H9 (cell line): ENCODE results near the gene TMEM169. TPM values are rescaled to one million over a fixed set of nuclear protein-coding genes. Genes with fewer than 3 reads are reported as not detected.

Experiments used
- DNase-seq: peaks from one replicate; pipeline ENCODE4 v3.0.0-alpha.2; 2017
- H2AFZ ChIP-seq: one replicate; pipeline ENCODE4 v1.6.1; 2013; ENCODE audit warnings: mild to moderate bottlenecking, low read length, control low read depth, moderate library complexity
- H2AK5ac ChIP-seq: 2 replicates; pipeline ENCODE4 v1.6.1; 2013; ENCODE audit warnings: low read length, control low read depth, mixed read lengths; ENCODE audit not compliant: insufficient read length
- H2BK120ac ChIP-seq: one replicate; pipeline ENCODE4 v1.6.1; 2013; ENCODE audit warnings: low read depth, mild to moderate bottlenecking, low read length, control low read depth, inconsistent platforms; ENCODE audit not compliant: poor library complexity, severe bottlenecking
- H2BK12ac ChIP-seq: 2 replicates; pipeline ENCODE4 v1.6.1; 2013; ENCODE audit warnings: low read length, control low read depth, mixed read lengths, low read depth; ENCODE audit not compliant: insufficient read length
- H2BK15ac ChIP-seq: 2 replicates; pipeline ENCODE4 v1.6.1; 2013; ENCODE audit warnings: low read depth, low read length, control low read depth
- H2BK20ac ChIP-seq: one replicate; pipeline ENCODE4 v1.6.1; 2013; ENCODE audit warnings: low read depth, mild to moderate bottlenecking, low read length, control low read depth, inconsistent platforms; ENCODE audit not compliant: poor library complexity, severe bottlenecking
- H2BK5ac ChIP-seq: 2 replicates; pipeline ENCODE4 v1.6.1; 2013; ENCODE audit warnings: low read length, control low read depth, mixed read lengths; ENCODE audit not compliant: insufficient read length
- H3K14ac ChIP-seq: 2 replicates; pipeline ENCODE4 v1.6.1; 2013; ENCODE audit warnings: low read length, control low read depth; ENCODE audit not compliant: insufficient read depth
- H3K18ac ChIP-seq: 2 replicates; pipeline ENCODE4 v1.6.1; 2013; ENCODE audit warnings: low read depth, mild to moderate bottlenecking, mixed read lengths, low read length, control low read depth; ENCODE audit not compliant: insufficient read length
- H3K23ac ChIP-seq: 2 replicates; pipeline ENCODE4 v1.6.1; 2013; ENCODE audit warnings: low read length, control low read depth, mixed read lengths, low read depth; ENCODE audit not compliant: insufficient read length
- H3K23me2 ChIP-seq: 2 replicates; pipeline ENCODE4 v1.6.1; 2013; ENCODE audit warnings: low read depth, mild to moderate bottlenecking, mixed read lengths, low read length, control low read depth; ENCODE audit not compliant: insufficient read length, poor library complexity, severe bottlenecking
- H3K27ac ChIP-seq: 2 replicates; pipeline ENCODE4 v1.5.1; 2013; ENCODE audit warnings: low read length, control low read depth, mixed read lengths, low read depth; ENCODE audit not compliant: insufficient read length
- H3K27me3 ChIP-seq: 2 replicates; pipeline ENCODE4 v1.6.1; 2013; ENCODE audit warnings: low read length, control low read depth, inconsistent platforms; ENCODE audit not compliant: insufficient read depth
- H3K4ac ChIP-seq: 2 replicates; pipeline ENCODE4 v1.6.1; 2013; ENCODE audit warnings: low read depth, mild to moderate bottlenecking, control low read depth, inconsistent platforms, low read length, moderate library complexity
- H3K4me1 ChIP-seq: 2 replicates; pipeline ENCODE4 v1.6.1; 2013; ENCODE audit warnings: low read length, control low read depth, inconsistent platforms; ENCODE audit not compliant: insufficient read depth
- H3K4me2 ChIP-seq: 2 replicates; pipeline ENCODE4 v1.6.1; 2013; ENCODE audit warnings: low read length, control low read depth, mixed read lengths; ENCODE audit not compliant: insufficient read length, insufficient read depth
- H3K56ac ChIP-seq: 2 replicates; pipeline ENCODE4 v1.6.1; 2013; ENCODE audit warnings: low read depth, mild to moderate bottlenecking, mixed read lengths, low read length, control low read depth; ENCODE audit not compliant: insufficient read length
- H3K79me1 ChIP-seq: 2 replicates; pipeline ENCODE4 v1.6.1; 2013; ENCODE audit warnings: low read depth, mild to moderate bottlenecking, moderate library complexity, low read length, control low read depth, inconsistent platforms; ENCODE audit not compliant: insufficient read depth, poor library complexity, severe bottlenecking
- H3K79me2 ChIP-seq: 2 replicates; pipeline ENCODE4 v1.6.1; 2013; ENCODE audit warnings: low read length, control low read depth, inconsistent platforms; ENCODE audit not compliant: insufficient read depth
- H3K9ac ChIP-seq: 2 replicates; pipeline ENCODE4 v1.6.1; 2013; ENCODE audit warnings: low read length, control low read depth, mixed read lengths; ENCODE audit not compliant: insufficient read length; ENCODE audit errors: extremely low read depth
- H3K9me3 ChIP-seq: one replicate; pipeline ENCODE4 v1.6.1; 2013; ENCODE audit warnings: low read depth, low read length, inconsistent platforms; ENCODE audit not compliant: control insufficient read depth
- H3T11ph ChIP-seq: one replicate; pipeline ENCODE4 v1.6.1; 2013; ENCODE audit warnings: mild to moderate bottlenecking, low read length, control low read depth, inconsistent platforms
- H4K20me1 ChIP-seq: one replicate; pipeline ENCODE4 v1.6.1; 2013; ENCODE audit not compliant: control insufficient read depth, insufficient read length, insufficient read depth
- H4K5ac ChIP-seq: 2 replicates; pipeline ENCODE4 v1.6.1; 2013; ENCODE audit warnings: low read depth, mild to moderate bottlenecking, mixed read lengths, low read length, control low read depth; ENCODE audit not compliant: insufficient read length
- H4K8ac ChIP-seq: replicated peaks from 2 replicates; pipeline ENCODE4 v1.6.1; 2013; ENCODE audit warnings: low read length, control low read depth, mixed read lengths, low read depth; ENCODE audit not compliant: insufficient read length
- H4K91ac ChIP-seq: 2 replicates; pipeline ENCODE4 v1.6.1; 2013; ENCODE audit warnings: low read depth, mild to moderate bottlenecking, moderate library complexity, mixed read lengths, low read length, control low read depth; ENCODE audit not compliant: insufficient read length
- H3K27ac Mint-ChIP-seq, 3 experiments: 2 replicates in 2 of 3; 3 replicates in 1 of 3; pipeline ENCODE4 v1.8.0; 2020 to 2021; ENCODE audit warnings: mixed read lengths in 3 of 3, mild to moderate bottlenecking in 1 of 3, moderate library complexity in 1 of 3
- H3K27me3 Mint-ChIP-seq: 2 replicates; pipeline ENCODE4 v1.8.0; 2021; ENCODE audit warnings: low read depth, mild to moderate bottlenecking, moderate library complexity, mixed read lengths
- H3K36me3 Mint-ChIP-seq, 3 experiments: 2 replicates in 2 of 3; 3 replicates in 1 of 3; pipeline ENCODE4 v1.8.0; 2020 to 2021; ENCODE audit warnings: low read depth in 3 of 3, mixed read lengths in 3 of 3; ENCODE audit not compliant: insufficient read depth in 1 of 3
- H3K4me1 Mint-ChIP-seq, 2 experiments: 2 replicates each; pipeline ENCODE4 v1.8.0; 2020; ENCODE audit warnings: mixed read lengths in 2 of 2
- H3K4me3 Mint-ChIP-seq, 2 experiments: 2 replicates in 1 of 2; 3 replicates in 1 of 2; pipeline ENCODE4 v1.8.0; 2020 to 2021; ENCODE audit warnings: mild to moderate bottlenecking in 2 of 2, mixed read lengths in 2 of 2, moderate library complexity in 1 of 2
- H3K9me3 Mint-ChIP-seq, 2 experiments: 2 replicates in 1 of 2; 3 replicates in 1 of 2; pipeline ENCODE4 v1.8.0; 2020; ENCODE audit warnings: mild to moderate bottlenecking in 2 of 2, mixed read lengths in 2 of 2, moderate library complexity in 1 of 2
- WGBS: extraction: QIAGEN DNeasy Blood & Tissue Kit; methylation state at CpG from one replicate; pipeline ENCODE4 v1.1.7; 2013; ENCODE audit warnings: missing lambda C conversion rate, low lambda C conversion rate, mixed read lengths; ENCODE audit not compliant: insufficient read length; ENCODE audit errors: extremely low coverage; 5-methylcytosine and 5-hydroxymethylcytosine counted together
- total RNA-seq: library from RNA; stranded (reverse); gene quantifications from 2 replicates; pipeline ENCODE4 v1.2.1, GENCODE V29; 2021
- TF ChIP-seq, protein P1 (sequence below): fragments of 200-600 bp; sonication (generic); conservative IDR thresholded peaks from 3 replicates; pipeline ENCODE4 v1.8.0; 2021; ENCODE audit warnings: antibody characterized with exemption, mild to moderate bottlenecking

TMEM169 gene
- total RNA-seq, 1 experiment from 2014 or later = 1.0 TPM

- H3K36me3 Mint-ChIP-seq = peaks cover 71 to 98% (median 94%) of the 10 kb centered on the region in 3 experiments; a peak in 6 of 7 replicates
- no CpG with 5 or more reads among the region's 4 CpGs for WGBS
- DNase-seq = no peak
These were observed 36.0 kb downstream of the TMEM169 start for GRCh38 chr2:216117561-216118340.

More at GRCh38 chr2:216117561-216118340, 36.0 kb downstream of the TMEM169 start:
- Mint-ChIP-seq H3K4me1 (peaks cover 27 to 43% of the 10 kb centered on the region in 2 experiments), H3K27me3 (no peaks in the 10 kb centered on the region), H3K9me3 (no peaks in the 10 kb centered on the region; a peak in 1 of 5 replicates), H3K27ac (peak overlapping the region in 2 of 3 experiments; percentile 81 to 88; a peak in 2 of 7 replicates), H3K4me3 (no peak overlapping the region)
- TF ChIP-seq, protein P1, sequence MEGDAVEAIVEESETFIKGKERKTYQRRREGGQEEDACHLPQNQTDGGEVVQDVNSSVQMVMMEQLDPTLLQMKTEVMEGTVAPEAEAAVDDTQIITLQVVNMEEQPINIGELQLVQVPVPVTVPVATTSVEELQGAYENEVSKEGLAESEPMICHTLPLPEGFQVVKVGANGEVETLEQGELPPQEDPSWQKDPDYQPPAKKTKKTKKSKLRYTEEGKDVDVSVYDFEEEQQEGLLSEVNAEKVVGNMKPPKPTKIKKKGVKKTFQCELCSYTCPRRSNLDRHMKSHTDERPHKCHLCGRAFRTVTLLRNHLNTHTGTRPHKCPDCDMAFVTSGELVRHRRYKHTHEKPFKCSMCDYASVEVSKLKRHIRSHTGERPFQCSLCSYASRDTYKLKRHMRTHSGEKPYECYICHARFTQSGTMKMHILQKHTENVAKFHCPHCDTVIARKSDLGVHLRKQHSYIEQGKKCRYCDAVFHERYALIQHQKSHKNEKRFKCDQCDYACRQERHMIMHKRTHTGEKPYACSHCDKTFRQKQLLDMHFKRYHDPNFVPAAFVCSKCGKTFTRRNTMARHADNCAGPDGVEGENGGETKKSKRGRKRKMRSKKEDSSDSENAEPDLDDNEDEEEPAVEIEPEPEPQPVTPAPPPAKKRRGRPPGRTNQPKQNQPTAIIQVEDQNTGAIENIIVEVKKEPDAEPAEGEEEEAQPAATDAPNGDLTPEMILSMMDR = no peak
- Histone ChIP-seq H4K8ac (no peak overlapping the region), H2BK15ac (no peak overlapping the region), H2BK20ac (no peak overlapping the region), H4K5ac (no peak overlapping the region), H3T11ph (no peak overlapping the region), H3K9me3 (no peaks in the 10 kb centered on the region), H3K9ac (peak overlapping the region; percentile 33), H2BK5ac (no peak overlapping the region), H2AFZ (no peak overlapping the region), H3K4ac (no peak overlapping the region), H4K91ac (no peak overlapping the region), H3K27me3 (no peaks in the 10 kb centered on the region), H3K56ac (no peak overlapping the region), H3K27ac (no peak overlapping the region), H3K79me2 (peaks cover 16% of the 10 kb centered on the region; the same call in 1 of the 2 replicates), H3K4me2 (no peak overlapping the region), H2AK5ac (no peak overlapping the region), H3K14ac (no peak overlapping the region), H4K20me1 (no peaks in the 10 kb centered on the region), H3K4me1 (peaks cover 2% of the 10 kb centered on the region; the same call in 1 of the 2 replicates), H2BK120ac (no peak overlapping the region), H3K79me1 (peaks cover 10% of the 10 kb centered on the region), H2BK12ac (no peak overlapping the region), H3K18ac (no peak overlapping the region), H3K23me2 (peaks cover 6% of the 10 kb centered on the region), H3K23ac (no peak overlapping the region)
